SK-N-MC (cell line): ENCODE data around the gene MTHFS.
"Not testable (repeated sequence)": the region's sequence is repeated elsewhere in the genome, so short reads cannot be mapped to it uniquely, and the experiment has no call there.

ENCODE experiments used
- DNase-seq: peaks from one replicate; pipeline ENCODE4 v3.0.0-alpha.2; 2011; ENCODE audit warnings: low read depth, low spot score
- H3K27ac ChIP-seq: fragments of 200-600 bp; sonication (generic); 2 replicates; pipeline ENCODE4 v1.5.1; 2016; ENCODE audit warnings: mixed run types
- H3K36me3 ChIP-seq: fragments of 200-600 bp; sonication (generic); 2 replicates; pipeline ENCODE4 v1.6.1; 2017; ENCODE audit warnings: antibody characterized with exemption, low read length, mixed read lengths; ENCODE audit not compliant: insufficient read depth
- H3K4me3 ChIP-seq: fragments of 200-600 bp; sonication (generic); 2 replicates; pipeline ENCODE4 v1.5.1; 2016
- H3K9ac ChIP-seq: fragments of 200-600 bp; sonication (generic); 2 replicates; pipeline ENCODE4 v1.8.0; 2017; ENCODE audit warnings: mixed run types, mixed read lengths; ENCODE audit not compliant: insufficient read length
- H3K9me3 ChIP-seq: fragments of 200-600 bp; sonication (generic); 2 replicates; pipeline ENCODE4 v1.6.1; 2017; ENCODE audit warnings: low read depth, mild to moderate bottlenecking, antibody characterized with exemption, low read length, moderate library complexity, mixed read lengths
- EZH2 ChIP-seq: fragments of 200-600 bp; sonication (generic); IDR thresholded peaks from one replicate; pipeline ENCODE4 v1.6.1; 2017; ENCODE audit warnings: antibody characterized with exemption
- FOXP2 ChIP-seq: optimal IDR thresholded peaks from 2 replicates; pipeline ENCODE3; 2011; ENCODE audit warnings: mild to moderate bottlenecking, moderate library complexity; ENCODE audit not compliant: insufficient read depth; ENCODE audit errors: extremely low read length, control extremely low read depth
- POLR2AphosphoS5 ChIP-seq: IDR thresholded peaks from 2 replicates; pipeline ENCODE4 v1.6.1; 2012; ENCODE audit warnings: mild to moderate bottlenecking, low read depth, low read length, borderline replicate concordance

Gene MTHFS

DNA sequence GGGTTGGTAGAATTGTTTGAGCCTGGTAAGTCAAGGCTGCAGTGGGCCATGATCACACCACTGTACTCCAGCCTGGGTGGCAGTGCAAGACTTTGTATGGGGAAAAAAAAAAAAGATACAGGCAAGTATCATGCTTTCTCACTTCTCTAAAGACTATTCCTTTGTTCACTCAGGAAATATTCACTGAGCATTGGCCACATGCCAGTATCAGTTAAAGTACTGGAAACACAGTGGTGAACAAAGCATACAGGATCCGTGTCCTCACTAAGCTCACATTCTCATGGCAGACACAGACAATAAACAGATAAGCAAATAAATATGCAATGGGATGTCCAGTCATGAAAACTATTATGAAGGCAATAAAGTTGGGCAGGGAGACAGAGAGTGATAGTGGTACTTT is 5.1 kb upstream of the MTHFS start:
- Histone ChIP-seq H3K27ac (no peak overlapping the region), H3K9ac (no peak overlapping the region), H3K9me3 (no peaks in the 10 kb centered on the region), H3K36me3 (no peaks in the 10 kb centered on the region), H3K4me3 (no peak overlapping the region)
- TF ChIP-seq POLR2AphosphoS5, result no peak
- TF ChIP-seq FOXP2, result no peak
- TF ChIP-seq EZH2, result no peak
- no peak for DNase-seq

DNA sequence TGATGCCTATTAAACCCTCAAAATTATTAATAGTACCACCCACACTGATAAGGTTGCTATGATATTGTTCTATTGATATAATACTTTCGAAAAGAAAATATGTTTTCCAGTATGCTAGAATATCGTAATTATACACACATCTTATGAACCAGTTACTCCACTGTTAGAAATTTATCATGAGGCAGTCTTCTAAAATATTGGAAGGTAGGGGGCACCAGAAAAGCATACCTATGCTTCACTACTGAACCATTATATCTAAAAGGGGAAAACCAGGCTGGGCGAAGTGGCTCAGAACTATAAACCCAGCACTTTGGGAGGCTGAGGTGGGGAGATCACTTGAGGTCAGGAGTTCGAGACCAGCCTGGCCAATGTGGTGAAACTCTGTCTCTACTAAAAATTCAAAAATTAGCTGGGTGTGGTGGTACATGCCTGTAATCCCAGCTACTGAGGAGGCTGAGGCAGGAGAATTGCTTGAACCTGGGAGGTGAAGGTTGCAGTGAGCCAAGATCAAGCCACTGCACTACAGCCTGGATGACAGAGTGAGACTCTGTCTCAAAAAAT is 4.1 kb upstream of the MTHFS start:
- H3K27ac ChIP-seq, H3K9me3 ChIP-seq, H3K4me3 ChIP-seq, H3K9ac ChIP-seq, DNase-seq, H3K36me3 ChIP-seq: not testable (repeated sequence)

DNA sequence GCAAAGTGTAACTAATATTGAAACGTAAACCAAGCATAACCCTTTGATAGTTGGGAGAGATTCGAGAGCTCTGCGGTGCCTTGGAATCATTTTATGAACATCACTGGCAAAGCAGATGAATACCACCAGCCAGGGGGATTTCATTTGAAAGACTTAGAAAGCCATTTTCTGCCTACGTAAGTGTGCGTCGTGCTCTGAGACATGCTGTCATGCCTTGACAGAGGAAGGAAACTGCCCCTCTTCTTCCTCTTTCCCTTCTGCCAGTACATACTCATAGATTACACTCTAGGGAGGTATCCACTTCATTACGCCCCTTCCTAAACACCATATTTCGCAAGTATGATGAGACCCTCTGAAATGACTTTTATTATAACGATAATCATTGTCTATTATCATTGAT is 3.3 kb upstream of the MTHFS start:
- no peak for DNase-seq
- Histone ChIP-seq H3K4me3 (no peak overlapping the region), H3K9ac (no peak overlapping the region), H3K27ac (no peak overlapping the region), H3K9me3 (no peaks in the 10 kb centered on the region), H3K36me3 (no peaks in the 10 kb centered on the region)
- TF ChIP-seq FOXP2, result no peak
- TF ChIP-seq EZH2, result no peak
- TF ChIP-seq POLR2AphosphoS5, result no peak

DNA sequence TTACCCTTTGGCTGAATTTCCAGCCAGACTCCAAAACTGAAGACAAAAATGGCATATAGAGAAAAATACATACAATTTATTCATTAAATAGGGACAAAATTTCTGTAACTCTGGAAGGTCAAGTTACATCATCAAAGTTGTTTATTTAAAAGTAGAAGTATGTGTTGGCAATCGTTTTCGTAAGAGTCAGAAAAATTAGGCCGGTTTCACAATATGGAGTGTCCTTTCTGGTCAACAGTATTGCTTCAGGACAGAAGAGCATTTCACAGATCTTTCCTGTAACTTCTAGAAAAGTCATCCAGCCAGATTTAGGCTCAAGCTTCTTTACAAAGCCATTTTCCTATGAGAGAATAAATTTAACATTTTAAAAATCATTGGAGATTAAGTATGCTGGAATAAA is 2.0 kb upstream of the MTHFS start:
- H3K4me3 ChIP-seq, H3K9me3 ChIP-seq, H3K9ac ChIP-seq, DNase-seq, H3K36me3 ChIP-seq, H3K27ac ChIP-seq: not testable (repeated sequence)

DNA sequence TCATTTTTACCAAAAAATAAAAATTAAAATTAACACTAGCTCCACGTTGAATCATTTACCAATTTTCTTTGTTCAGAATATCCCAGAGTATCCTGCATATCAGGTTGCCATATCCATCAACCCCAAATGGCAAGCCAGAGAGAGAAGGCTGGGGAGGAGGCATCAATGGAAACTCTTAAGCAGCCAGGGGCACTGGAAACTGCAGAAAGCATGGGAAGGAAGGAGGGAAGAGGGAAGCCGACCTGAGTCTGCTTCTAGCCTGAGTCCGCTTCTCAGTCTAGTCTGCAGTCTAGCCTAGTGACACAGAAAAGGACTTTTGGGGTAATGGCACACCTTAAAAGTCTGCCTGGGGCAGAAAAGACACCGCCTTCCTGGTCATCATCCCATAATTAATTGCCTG is 1.6 kb upstream of the MTHFS start:
- H3K27ac ChIP-seq, result no peak overlapping the region
- TF ChIP-seq FOXP2, result no peak
- no peak for TF ChIP-seq EZH2
- TF ChIP-seq POLR2AphosphoS5, result no peak
- no peak overlapping the region for H3K4me3 ChIP-seq
- no peaks in the 10 kb centered on the region for H3K36me3 ChIP-seq
- DNase-seq, result no peak
- no peaks in the 10 kb centered on the region for H3K9me3 ChIP-seq
- no peak overlapping the region for H3K9ac ChIP-seq

DNA sequence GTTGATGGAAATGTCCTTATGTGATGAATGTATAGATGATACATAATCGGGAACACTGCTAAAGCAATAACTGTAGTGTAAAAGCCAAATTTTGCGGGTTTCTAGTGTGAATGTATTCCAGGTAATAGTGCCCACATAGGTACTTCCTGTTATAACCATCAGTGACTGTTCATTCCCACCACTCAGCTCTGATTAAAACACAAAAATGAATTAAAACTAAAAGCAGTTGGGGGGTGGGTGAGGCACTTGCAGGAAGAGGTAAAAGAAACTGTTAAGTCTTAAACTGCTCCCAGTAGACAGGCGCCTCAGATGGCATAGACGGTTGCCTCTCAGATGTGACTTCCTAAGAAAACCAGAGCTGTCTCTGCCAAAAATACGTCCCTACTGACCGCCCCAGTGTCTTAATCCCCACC is 893 bp upstream of the MTHFS start:
- H3K27ac ChIP-seq, result no peak overlapping the region
- no peak for DNase-seq

DNA sequence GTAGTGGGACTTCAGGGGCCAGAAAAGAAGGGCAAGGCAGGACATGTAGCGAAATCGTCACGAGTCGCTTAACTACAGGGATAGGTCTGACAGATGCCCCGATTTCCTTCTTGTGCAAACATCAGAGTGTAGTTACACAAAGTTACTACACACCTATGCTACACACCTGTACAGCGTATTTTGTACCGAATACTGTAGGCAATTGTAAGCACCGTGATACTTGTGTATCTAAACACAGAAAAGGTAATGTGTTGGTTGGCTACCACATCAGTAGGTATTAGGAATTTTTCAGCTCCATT is 515 bp upstream of the MTHFS start:
- no peaks in the 10 kb centered on the region for H3K9me3 ChIP-seq
- H3K36me3 ChIP-seq, result no peaks in the 10 kb centered on the region
- peak overlapping the region; percentile 85 for H3K4me3 ChIP-seq
- TF ChIP-seq EZH2, result no peak
- TF ChIP-seq POLR2AphosphoS5, result no peak
- no peak for TF ChIP-seq FOXP2
- peak overlapping the region; percentile 88 for H3K9ac ChIP-seq
- no peak for DNase-seq
- H3K27ac ChIP-seq, result no peak overlapping the region

More for the DNA sequence above, 893 bp upstream of the MTHFS start:
- Histone ChIP-seq H3K9me3 (no peaks in the 10 kb centered on the region), H3K4me3 (peak overlapping the region; percentile 85), H3K9ac (no peak overlapping the region), H3K36me3 (no peaks in the 10 kb centered on the region)
- TF ChIP-seq POLR2AphosphoS5 (no peak), FOXP2 (no peak), EZH2 (no peak)

DNA sequence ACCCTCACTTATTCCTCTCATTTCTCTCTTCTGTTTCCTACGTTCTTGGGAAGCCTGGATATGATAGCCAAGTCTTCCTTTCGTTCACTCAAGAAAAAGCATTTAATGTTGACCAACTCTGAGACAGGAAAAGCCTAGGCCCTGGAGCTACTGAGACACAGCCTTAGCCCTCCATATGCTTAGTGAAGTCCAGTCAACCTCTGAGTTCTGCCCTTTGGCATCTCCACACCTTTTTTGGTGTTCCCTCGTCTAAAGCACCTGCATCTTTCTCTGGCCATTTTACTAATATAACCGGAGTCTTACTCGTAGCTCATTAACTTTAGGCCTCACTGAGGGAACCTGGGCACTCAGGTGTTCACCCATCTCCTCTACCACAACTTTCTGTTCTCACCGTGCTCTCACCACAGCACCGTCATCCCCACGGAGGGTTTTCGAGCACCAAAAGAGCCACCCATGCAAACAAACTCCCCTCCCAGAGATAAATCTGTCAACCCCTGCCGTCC is 632 bp downstream of the MTHFS start:
- Histone ChIP-seq H3K4me3 (peak overlapping the region; percentile 85), H3K9ac (peak overlapping the region; percentile 88)
- TF ChIP-seq EZH2 (no peak), FOXP2 (no peak), POLR2AphosphoS5 (no peak)

DNA sequence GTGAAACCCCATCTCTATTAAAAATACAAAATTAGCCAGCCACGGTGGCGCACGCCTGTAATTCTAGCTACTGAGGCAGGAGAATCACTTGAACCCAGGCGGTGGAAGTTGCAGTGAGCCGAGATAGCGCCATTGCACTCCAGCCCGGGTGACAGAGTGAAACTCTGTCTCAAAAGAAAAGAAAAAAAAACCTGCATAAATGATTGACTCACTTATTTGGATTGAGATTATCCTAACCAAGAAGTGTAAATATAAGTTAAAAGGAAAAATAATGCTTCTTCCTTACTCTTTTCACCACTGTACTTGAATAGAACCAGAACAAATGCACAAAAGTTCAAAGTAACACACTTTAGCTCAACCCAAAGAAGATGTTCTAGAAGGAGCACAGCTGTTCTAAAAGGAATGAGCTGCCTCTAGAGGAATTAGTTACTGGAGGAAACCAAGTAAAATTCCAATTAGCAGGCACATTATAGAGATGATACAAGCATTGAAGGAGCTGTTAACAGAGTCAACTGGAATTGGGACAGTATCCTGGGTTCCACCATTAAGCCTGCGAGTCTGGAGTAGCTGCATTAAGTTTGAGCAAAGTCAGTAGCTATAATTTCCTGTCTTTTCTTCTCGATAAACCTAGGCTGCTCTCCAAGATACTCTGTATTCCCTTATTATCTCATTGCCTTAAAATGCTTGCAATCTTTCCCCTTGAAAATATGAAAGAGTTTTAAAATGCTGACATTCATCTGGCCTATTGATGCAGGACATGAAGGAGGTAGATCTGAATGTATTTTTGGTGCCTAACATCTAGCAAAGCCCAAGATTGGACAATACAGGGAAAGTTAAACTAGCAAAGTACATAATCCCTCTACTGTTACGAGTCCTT is 9.5 kb downstream of the MTHFS start:
- Histone ChIP-seq H3K4me3 (no peak overlapping the region), H3K36me3 (no peaks in the 10 kb centered on the region), H3K9me3 (no peaks in the 10 kb centered on the region), H3K27ac (no peak overlapping the region), H3K9ac (no peak overlapping the region)
- DNase-seq, result no peak
- TF ChIP-seq FOXP2 (no peak), EZH2 (no peak), POLR2AphosphoS5 (no peak)

More for the DNA sequence above, 632 bp downstream of the MTHFS start:
- no peaks in the 10 kb centered on the region for H3K9me3 ChIP-seq
- DNase-seq, result no peak
- H3K36me3 ChIP-seq, result no peaks in the 10 kb centered on the region
- no peak overlapping the region for H3K27ac ChIP-seq
